EH (cell line): ENCODE data around the gene HP1BP3.
"Not testable (repeated sequence)": the region's sequence is repeated elsewhere in the genome, so short reads cannot be mapped to it uniquely, and the experiment has no call there.

ENCODE experiments used
- DNase-seq: peaks from one replicate; pipeline ENCODE4 v3.0.0-alpha.2; 2015; ENCODE audit warnings: low read depth

Gene HP1BP3

DNA sequence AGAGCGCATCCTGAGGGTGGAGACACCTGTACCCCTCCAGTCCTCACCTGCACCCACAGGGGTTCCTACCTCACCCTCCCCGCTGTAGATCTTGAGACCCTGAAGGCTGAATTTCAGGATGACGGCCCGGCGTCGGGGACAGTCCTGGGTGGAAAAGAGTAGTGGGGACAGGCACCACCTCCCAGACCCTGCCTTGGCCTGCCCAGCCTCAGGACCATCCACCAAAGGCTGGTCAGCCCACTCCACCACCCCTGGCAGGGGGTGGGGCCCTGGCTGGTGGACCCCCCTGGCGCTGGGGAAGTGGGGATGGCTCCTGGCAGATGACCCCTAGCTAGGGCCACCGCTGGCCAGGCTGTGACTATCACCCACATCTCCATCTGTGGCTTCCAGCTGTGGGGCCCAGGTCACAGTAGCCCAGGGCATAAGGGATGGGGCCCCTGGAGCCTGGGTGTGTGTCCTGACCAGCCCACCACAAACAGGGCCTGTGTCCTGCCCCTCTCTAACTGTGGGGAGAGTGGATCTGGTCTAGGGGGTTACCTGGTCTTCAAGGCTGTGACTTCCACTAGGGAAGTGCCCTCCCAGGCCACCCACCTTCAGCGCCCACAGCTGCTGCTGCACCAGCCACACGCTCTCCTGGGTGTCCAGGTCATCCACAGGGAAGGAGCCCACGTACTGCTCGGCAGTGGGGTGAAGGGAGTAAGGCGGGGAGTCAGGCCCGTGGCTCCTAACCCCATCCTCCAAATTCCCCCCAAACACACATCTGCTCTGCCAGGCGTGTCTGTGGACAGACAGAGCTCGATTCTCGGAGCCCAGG, 60.0 kb downstream of the HP1BP3 start:
- DNase-seq = no peak

DNA sequence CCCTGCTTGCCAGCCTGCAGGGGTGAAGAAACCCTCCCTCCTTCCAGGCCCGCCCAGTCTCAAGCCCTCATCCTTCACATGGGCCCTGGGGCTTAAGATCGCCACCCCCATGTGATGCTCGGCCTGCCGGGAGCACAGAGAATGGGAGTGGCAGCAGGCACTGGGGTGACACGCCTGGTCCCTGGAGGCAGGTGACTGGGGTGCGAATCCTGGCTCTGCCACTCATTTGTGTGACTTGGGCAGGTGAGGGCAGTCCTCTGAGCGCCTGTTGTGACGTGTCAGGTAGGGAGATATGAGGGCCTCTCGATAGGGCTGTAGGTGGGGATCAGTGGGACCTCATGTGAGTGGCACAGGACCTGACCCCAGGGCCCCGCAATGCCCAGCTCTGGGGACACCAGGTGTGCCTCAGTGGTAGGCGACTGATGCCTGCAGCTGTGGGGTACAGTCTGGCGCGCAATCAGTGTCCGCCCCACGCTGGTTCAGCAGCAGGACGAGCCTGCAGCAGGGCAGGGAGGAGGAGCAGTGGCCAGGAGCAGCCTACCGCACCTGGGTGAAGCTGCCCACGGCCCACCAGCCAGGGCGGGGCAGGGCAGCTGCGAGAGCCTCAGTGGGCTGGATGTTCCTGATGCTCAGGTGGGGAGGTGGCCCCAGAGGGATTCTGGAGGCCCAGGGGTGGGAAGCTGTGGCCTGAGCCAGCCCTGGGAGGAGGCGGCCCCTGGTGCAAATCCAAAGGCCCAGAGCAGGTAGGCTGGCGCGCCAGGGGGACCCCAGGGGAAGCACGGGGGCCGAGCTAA, 60.8 kb downstream of the HP1BP3 start:
- no peak for DNase-seq

DNA sequence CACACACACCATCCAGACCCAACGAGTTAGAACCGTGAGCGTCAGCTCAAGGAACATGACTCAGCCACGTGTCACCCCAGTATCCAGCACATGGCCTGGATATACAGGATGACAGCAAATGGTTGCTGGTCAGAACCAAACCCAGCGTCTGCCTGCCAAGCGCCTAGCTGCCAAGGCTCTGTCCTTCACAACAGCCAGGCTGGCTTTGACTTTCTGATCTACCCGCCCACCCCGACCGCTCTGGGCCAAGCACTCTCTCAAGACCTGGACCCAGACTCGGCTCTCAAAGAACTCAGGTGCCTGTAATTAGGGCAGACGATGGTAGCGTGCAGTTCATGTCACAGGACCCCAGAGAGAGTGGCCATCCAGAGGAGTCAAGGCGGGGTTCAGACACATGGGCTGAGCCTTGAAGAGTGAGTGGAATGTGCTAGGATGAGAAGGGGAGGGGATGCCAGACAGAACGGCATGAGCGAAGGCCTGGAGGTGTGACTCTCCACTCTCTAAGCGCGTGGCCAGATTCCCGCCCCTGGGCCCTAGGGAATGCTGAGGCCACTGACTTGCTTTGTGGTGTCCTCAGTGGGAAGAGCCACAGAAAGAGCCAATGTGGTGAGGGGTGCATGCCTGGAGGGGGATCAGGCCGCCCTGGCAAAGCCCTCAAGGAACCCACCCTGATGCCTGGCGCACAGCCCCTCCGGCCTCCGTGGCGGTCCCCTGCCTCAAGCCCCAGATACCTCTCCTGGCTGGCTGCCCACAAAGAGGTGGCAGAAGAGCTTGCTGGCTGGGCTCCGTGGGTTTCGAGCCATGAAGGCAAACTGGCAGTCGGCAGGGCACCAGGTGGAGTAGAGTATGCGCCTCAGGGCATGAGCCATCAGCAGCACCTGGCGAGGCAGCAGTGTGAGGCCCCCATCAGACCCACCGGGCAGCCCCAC, 61.7 kb downstream of the HP1BP3 start:
- peak; percentile 58 for DNase-seq

DNA sequence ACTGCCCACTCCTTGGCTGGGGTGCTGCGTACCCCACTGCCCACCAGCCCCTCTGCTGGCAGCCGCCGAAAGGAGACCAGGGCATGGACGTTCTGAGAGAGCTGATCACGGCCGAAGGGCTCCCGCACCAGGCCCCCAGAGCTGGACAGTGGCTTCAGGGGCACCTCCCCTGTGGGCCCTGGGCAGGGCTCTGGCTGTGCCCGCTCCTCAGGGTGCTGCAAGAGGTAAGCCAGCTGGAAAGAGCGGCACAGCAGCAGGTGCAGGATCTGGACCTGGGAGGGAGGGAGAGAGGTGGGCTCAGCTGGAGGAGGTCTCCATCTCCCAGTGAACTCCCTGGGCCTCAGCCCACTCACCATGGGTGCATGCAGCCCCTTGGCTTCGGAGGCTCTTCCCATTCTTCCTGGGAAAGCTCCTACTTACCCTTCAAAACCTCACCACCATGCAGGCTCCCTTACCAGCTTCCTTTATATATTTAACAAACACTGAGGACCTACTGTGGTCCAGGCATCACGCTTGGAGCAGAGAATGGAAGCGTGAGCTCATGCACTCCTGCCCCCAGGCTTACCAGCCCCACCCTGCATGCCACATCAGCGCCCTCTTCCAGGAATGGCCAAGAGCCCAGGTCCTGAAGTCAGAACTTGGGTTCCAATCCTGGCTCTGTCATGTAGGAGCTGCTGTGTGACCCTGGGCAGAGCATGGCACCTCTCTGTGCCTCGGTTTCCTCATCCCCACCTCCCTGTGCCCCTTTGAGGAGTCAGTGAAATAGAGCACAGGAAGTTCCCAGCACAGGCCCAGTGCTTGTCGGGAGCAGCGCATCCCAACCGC, 62.5 kb downstream of the HP1BP3 start:
- no peak for DNase-seq

DNA sequence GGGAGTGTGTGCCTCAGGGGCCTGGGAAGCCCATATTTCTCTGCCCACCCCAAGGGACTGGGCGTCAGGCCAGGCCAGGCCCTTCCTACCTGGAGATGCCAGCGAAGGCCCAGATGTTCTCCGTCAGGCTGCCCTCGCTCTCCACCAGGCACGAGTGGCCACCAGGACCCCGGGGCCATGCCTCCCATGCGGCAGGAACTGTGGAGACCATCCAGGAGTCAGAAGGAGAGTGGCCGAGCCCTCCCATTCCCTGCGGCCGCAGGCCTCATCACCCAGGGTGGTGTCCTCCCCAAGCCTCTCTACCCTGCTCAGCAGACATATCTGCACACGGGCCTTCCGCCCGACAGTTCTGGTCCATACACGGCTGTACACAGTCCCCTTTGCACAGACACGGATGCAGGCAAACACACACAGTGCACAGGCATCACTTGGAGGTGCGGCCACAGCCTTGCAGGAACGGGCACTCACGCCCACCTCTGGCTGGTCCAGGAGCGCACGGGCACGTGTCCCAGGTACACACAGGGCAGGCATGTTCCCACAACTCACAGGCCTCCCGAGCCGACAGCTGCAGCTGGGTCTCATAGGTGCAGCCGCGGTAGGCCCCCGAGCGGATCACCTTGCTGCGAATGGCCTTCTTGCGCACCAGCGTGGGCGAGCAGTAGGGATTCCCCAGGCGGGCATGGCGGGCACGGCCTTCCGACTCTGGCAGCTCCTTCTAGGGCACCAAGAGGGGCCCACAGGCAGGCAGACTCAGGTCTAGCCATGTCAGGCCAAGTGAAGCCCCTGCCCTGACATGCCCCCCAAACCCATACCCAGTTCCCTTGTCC, 63.4 kb downstream of the HP1BP3 start:
- no peak for DNase-seq

DNA sequence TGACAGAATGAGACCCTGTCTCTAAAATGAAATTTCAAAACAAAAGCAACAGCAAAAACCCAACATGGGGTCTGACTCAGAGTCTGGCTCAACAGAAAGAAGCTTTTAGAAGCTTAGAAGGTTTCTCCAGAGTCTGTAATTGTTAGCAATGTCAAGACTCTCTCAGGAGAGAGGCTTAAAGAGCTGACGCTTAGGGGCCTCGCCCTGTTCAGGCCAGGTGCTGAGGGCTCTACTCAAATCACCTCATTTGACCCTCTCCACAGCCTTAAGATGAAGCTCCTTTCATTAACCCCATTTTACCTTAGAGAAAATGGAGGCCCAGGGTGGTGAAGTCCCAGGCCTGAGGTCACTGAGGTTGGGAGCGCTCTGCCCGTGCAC, 64.0 kb downstream of the HP1BP3 start:
- no peak for DNase-seq

DNA sequence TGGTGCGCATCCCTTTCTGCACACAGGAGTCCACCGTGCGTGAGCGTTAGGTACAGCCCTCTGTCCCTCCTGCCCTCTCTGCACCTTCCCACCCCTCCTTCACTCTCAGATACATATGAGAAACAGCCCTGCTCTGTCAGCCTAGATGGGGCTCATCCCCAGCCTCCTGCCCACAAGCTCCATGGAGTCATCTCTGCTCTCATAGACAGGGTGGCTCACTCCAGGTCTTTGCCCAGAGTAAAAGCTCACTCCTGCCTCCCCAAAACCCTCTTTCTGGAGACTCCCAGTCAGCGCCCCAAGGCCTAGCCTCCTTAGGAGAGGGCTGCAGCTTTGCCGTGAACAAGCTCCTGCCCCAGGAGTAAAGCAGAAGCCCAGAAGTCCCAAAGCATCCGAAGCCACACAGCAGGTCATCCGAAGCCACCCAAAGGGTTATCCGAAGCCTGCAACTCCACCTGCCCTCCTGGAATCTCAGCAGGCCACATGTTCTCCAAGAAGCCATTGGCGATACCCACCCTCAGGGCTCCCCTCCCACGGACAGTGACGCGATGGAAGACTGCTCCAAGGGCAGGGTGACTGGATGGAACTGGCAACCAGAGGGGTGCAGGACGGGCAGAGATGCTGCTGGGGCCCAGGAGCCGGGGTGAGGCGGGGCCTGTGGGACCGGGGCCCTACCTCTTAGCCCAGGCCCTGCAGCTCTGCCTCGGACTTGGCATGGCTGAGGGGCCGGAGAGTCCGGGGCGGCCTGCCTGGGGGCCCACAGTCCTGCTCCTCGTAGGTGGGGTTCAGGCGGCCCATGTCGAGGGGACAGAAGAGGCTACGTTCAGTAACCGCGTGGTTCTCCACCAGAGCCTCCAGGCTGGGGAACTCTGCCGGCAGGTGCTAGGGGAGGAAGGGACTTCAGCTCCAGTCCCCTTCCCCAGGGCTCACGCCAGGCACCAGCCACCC, 65.7 kb downstream of the HP1BP3 start:
- no peak for DNase-seq

DNA sequence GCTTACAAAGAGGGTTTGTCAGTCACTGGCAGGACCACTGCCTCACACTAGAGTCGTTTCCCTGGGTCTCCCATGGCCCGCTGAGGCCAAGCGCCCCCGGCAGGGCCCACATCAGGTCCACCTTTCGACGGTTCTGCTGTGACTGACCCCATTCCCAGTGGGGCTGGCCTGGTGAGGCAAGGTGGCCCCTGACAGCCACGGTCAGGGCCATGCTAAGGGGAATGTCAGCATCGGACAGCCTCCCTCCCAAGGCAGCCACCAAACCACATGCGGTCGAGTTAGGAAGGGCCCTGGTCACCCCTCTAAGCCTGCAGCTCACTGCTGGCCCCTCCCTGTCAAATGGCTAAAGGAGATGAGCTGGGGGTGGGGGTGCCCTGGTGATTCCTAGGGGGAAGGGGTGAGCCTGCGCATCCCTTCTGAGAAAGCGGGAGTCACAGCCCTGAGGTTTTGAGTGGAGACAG, 66.4 kb downstream of the HP1BP3 start:
- DNase-seq = no peak

DNA sequence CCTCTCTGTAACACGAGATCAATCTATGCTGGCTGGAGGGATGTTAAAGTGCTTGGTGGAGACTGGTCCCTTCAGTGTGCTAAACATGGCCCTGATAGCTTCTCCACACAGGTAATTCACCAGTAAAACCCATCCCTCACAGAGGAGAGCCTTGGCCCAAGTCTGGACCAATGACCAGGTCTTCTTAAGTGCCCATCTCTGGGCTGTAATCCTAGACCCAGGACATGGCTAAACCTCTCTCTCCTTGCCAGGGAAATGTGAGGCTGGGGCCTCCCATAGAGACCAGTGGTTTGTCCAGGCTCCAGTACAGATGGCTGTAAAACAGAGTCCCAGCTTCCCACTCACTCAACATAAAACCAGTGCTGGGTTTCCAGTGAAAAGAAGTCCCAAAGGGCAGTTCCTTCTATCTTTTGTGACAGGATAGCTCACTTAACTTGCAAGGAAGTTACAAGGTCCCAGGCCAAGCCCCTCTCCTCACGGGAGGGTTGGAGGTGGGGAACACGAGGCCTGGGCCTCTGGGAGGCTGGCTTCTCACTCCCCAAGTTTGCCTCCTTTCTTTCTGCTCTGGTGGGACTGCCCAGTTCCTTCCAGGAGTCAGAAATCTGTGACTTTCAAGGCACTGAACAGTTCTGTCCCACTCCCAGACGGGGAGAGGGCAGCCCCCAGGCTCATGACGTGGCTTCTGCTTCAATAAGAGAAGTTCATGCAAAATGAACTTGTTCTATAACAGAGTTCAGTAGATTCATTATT, 67.1 kb downstream of the HP1BP3 start:
- no peak for DNase-seq

DNA sequence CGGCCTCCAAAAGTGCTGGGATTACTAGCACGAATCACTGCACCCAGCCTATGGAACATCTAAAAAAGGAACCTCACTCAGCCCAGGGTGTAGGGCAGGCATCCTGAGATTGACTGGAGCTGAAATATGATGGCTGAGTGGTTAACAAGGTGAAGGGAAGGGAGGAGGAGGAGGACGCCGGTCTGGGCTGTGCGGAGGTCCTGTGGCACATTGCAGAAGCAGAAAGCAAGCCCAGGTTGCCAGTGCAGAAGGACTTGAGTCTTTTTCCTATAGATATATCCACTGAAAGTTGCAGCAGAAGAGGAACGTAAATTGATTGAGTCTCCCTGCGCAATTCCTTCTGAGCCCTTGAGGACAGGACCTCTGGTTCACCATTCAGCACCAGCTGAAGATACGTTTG, 67.8 kb downstream of the HP1BP3 start:
- no peak for DNase-seq

DNA sequence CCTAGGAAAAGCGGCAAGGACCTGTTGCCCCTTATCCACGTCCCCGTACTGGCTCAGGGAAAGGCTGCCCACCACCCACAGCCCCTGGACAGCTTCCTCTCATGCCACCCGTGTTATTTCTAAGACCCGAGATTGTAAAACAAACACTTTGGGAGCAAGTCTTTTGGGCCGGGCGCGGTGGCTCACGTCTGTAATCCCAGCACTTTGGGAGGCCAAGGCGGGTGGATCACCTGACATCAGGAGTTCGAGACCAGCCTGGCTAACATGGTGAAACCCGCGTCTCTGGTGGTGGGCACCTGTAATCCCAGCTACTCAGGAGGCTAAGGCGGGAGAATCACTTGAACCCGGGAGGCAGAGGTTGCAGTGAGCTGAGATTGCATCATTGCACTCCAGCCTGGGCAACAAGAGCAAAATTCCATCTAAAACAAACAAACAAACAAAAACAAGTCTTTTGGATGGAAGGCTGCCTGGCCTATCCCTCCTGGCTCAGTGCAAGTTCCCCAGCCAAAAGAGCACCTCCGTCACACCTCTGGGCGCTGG, 68.7 kb downstream of the HP1BP3 start:
- DNase-seq = not testable (repeated sequence)

DNA sequence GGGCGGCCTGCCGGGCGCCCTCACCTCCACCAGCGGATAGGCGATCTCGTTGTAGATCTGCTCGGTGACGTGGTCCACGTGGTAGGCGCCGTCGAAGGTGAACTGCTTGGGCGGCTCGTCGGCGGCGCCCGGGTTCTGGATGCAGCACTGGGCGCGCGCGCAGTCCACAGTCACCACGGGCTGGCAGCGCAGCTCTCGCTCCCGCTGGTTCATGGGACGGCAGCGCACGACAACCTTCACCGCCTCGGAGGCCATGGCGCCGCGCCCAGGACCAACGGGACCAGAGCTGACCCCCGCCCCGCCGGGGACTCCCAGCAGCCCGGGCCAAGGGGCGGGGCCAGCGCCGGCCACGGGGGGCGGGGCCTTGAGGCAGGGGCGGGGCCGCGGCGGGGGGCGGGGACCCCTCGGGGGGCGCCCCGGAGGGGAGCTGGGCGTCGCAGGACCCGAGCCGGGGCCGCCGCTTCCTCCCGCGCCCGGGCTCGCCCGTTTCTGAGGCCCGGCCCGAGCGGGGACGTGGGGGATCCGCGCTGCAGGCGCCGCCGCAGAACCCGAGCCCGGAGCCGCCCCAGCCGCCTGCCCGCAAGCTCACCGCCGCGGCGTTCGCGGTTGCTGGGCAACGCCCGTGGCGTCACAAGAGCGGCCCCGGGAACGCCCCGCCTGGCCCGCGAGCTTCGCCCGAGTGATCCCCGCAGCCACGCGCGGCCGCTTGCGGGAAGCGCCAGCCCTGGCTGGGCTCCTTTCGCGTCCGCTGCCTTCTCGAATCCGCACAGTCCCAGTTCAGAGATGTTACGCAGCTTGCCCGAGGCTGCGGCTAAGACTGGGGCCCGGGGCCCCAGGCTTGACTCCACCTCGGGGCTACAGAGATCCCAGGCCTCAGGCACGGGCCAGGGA, 69.4 kb downstream of the HP1BP3 start, which contains the start of gene KIF17:
Gene KIF17 (minus strand): TSS at position 556 of the 891 bp plus-strand sequence. CDS start 301 bp downstream, at position 255.
- DNase-seq = peak; percentile 80

DNA sequence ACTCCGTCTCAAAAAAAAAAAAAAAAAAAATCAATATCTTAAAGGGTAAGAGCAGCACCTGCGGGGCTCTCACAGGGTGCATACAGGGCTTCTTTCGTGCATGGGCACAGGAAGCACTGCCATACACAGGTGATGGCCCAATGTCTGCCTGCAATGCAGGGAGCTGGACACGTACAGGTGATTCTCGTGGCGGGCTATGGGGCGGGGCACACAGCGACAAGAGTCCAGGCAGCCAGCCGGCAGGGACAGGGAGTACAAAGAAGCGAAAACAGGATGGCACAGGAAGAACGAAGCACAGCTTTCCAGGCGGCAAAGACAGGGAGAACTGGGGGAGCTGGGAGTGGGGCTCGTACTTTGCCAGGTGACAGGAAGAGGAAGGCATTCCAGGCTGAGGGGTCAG, 70.9 kb downstream of the HP1BP3 start:
- no peak for DNase-seq

DNA sequence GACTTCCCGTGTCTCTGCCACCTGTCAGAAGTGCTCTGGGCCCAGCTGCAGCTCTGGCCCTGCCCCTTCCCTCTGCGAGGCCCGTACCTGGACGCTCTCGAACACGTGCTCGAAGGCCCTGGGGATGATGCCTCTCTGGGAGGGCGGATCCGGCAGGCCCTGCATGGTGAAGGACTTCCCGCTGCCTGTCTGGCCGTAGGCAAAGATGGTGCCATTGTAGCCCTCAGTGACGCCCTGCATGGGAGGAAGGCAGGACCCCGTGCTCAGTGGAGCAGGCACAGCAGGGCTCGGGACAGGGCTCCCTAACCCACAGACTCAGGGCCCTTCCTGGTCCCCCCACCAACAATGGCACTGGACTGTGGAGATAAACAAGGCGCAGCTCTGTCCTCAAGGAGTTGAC, 71.7 kb downstream of the HP1BP3 start:
- no peak for DNase-seq

DNA sequence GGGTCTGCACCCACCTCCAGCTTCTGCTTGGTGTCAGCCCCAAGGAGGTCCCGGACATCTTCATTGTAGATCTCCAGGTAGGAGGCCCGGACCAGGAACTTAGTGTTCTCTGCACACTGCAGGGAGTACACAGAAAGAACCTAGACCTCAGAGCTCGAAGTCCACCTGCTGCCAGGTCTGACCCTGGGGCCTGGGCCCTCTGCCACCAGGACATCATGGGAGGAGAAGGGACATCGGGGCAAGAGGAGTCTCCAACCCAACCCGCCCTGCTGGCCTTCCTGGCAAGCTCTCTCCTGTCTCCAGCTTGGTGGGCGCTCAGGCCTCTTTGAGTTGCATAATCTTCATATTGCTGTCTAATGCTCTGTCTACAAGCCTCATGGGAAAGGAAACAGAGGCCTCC, 73.7 kb downstream of the HP1BP3 start:
- no peak for DNase-seq

DNA sequence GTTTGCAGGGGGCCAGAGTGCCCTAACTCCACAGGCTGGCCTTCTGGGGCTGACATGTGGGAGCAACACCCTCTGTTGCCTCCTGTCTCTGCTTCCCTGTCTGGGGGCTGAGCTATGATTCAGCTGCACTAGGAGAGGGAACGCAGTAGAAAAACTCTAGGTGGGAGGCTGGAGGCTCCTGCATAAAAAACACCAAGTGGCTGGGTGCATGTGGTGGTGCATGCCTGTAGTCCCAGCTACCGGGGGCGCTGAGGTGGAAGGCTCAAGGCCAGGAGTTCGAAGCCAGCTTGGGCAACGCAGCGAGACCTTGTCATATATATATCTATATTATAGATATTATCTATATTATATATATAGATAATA, 74.9 kb downstream of the HP1BP3 start:
- no peak for DNase-seq
